KMS-11 (cell line): ENCODE measurements around the gene DHRS2.

Experiments used
- H2AFZ ChIP-seq: fragments of 200-600 bp; sonication (generic); 2 replicates; pipeline ENCODE4 v1.6.1; 2016; ENCODE audit warnings: antibody characterized with exemption, mixed run types, low read depth
- H3K27ac ChIP-seq: fragments of 200-600 bp; sonication (generic); 2 replicates; pipeline ENCODE4 v1.6.1; 2016; ENCODE audit warnings: mild to moderate bottlenecking, mixed run types
- H3K27me3 ChIP-seq: fragments of 200-600 bp; sonication (generic); 2 replicates; pipeline ENCODE4 v1.6.1; 2017; ENCODE audit warnings: mild to moderate bottlenecking, low read depth, mixed run types, moderate library complexity; ENCODE audit not compliant: insufficient read depth
- H3K36me3 ChIP-seq: fragments of 200-600 bp; sonication (generic); 2 replicates; pipeline ENCODE4 v1.6.1; 2017; ENCODE audit warnings: mild to moderate bottlenecking, mixed run types; ENCODE audit not compliant: insufficient read depth
- H3K4me1 ChIP-seq: fragments of 200-600 bp; sonication (generic); 2 replicates; pipeline ENCODE4 v1.6.1; 2016; ENCODE audit warnings: mild to moderate bottlenecking, low read depth, mixed run types; ENCODE audit not compliant: poor library complexity, severe bottlenecking
- H3K4me2 ChIP-seq: fragments of 200-600 bp; sonication (generic); 2 replicates; pipeline ENCODE4 v1.7.0; 2016; ENCODE audit warnings: mild to moderate bottlenecking, mixed run types
- H3K4me3 ChIP-seq: fragments of 200-600 bp; sonication (generic); IDR thresholded peaks from 2 replicates; pipeline ENCODE4 v1.6.1; 2017; ENCODE audit warnings: low read depth, low read length, mixed read lengths; ENCODE audit not compliant: insufficient read depth
- H3K79me2 ChIP-seq: fragments of 200-600 bp; sonication (generic); 2 replicates; pipeline ENCODE4 v1.6.1; 2016; ENCODE audit warnings: low read depth, mixed run types; ENCODE audit not compliant: insufficient read depth
- H3K9ac ChIP-seq: fragments of 200-600 bp; sonication (generic); 2 replicates; pipeline ENCODE4 v1.6.1; 2016; ENCODE audit warnings: mild to moderate bottlenecking, mixed run types
- H4K20me1 ChIP-seq: fragments of 200-600 bp; sonication (generic); 2 replicates; pipeline ENCODE4 v1.6.1; 2016; ENCODE audit warnings: mild to moderate bottlenecking, mixed run types; ENCODE audit not compliant: insufficient read depth
- CTCF ChIP-seq: fragments of 200-600 bp; sonication (generic); conservative IDR thresholded peaks from 2 replicates; pipeline ENCODE4 v1.6.1; 2017; ENCODE audit warnings: low read depth, mild to moderate bottlenecking, antibody characterized with exemption, low read length, moderate library complexity, mixed read lengths

Gene DHRS2

DNA sequence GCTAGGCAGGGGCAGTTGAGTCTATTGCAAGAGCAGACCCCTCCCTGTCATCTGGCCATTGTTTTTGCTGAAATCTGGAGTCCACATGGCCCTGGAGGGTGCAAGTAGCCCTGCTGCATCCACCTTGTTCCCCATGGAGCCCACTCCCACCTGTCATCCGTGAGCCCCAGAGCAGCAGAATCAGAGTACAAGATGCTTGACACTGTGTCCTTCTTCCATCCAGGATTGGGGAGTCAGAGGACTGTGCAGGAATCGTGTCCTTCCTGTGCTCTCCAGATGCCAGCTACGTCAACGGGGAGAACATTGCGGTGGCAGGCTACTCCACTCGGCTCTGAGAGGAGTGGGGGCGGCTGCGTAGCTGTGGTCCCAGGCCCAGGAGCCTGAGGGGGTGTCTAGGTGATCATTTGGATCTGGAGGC, 8.8 kb downstream of the DHRS2 start:
- no peak for TF ChIP-seq CTCF
- Histone ChIP-seq H3K4me2 (no peak overlapping the region), H3K79me2 (no peaks in the 10 kb centered on the region), H4K20me1 (no peaks in the 10 kb centered on the region), H3K27ac (no peak overlapping the region), H3K27me3 (no peaks in the 10 kb centered on the region), H2AFZ (no peak overlapping the region), H3K36me3 (no peaks in the 10 kb centered on the region), H3K4me3 (no peak overlapping the region), H3K4me1 (no peaks in the 10 kb centered on the region), H3K9ac (no peak overlapping the region)

DNA sequence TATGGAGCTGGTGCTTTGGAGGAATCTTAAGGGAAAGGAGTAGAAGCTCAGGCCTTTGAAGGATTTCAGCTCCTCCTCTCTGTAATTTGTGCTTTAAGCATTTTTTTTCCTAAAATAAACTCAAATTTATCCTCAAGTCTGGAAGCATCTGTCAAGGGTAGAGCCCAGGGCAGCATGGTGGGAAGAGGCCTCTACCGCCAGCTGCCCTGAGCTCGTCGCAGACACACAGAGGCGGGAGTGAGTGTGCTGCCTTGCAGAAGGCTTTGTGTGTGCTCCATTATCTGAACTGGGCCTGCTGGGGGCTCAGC, 9.3 kb downstream of the DHRS2 start:
- Histone ChIP-seq H4K20me1 (no peaks in the 10 kb centered on the region), H3K4me1 (no peaks in the 10 kb centered on the region), H3K27me3 (no peaks in the 10 kb centered on the region), H3K79me2 (no peaks in the 10 kb centered on the region), H2AFZ (no peak overlapping the region), H3K4me3 (no peak overlapping the region), H3K36me3 (no peaks in the 10 kb centered on the region), H3K27ac (no peak overlapping the region), H3K9ac (no peak overlapping the region), H3K4me2 (no peak overlapping the region)
- no peak for TF ChIP-seq CTCF

DNA sequence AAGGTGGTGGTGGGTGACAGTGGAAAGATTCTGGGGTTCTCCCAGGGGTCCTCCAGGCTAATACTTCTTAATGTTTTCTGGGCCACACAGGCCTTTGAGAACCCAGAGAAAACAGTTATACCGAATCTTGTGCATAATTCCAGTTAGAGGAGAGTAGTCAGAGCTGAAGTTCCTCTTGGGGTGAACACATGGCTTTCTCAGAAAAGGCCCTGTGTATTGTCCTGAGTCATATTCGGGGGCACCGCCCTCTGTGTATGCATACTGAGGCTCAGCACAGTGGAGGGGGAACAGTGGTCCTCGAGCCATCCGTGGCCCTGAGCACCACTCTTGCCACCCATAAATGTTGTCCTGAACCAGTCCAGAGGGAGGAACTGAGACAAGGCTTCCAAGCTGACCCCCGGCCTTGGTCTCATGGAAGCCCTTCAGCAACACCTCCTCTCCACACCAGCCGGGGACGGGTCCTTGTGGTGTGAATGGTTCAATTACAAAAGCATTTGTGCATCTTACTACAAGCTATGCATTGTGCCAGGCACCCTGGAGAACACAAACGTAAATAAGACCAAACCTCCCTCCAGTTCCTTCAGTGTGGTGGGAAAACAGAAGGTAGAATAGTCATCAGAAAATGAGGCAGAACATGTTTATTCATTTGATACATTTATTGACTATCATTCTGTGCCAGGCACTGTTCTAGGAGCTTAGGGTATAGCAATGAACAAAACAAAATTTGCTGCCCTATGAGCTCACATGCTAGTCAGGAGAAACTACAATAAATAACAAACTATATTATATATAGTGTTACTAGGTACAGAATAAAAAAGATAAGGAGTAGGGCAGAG, 9.9 kb downstream of the DHRS2 start:
- no peak overlapping the region for H3K27ac ChIP-seq
- TF ChIP-seq CTCF, result no peak

DNA sequence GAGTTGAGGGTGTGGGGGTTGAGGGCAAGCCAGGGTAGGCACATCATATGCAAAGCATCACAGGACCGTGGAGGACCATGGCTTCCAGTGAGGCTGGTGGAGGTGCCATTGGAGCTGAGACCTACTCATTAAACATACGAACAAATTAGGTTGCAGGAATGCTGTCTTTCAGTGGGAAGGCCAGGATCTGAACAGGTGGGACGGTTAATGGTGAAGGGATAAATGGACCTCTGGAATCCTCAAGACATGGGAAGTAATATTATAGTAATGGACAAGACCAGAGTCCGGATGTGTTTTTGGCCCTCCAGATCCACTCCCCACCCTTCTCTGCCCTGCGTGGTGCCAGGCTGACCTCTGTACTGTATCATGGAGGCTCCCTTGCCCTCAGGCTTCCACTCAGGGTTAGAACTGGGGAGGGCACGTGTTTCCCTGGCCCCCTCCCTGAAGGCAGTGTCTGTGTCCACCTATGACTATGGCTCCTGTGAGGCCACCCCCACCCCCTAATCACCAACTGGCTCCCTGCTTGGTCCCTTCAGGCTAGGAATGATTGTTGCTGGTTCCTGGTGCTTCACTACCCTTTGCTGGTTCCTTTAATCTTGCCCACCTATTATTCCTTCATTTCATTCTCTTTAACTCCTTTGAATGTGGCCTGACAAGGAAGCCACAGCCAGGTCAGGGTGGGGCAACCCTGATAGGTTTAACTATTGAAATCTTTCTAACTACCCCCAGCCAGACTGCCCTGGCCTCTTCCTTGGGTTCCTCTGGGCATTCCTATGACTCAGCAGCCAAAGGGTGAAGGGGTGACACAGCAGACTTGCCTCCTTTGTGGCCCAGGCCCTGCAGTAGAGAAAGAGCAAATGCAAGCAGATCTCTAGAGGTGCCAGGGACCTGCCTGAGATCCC, 10.7 kb downstream of the DHRS2 start:
- Histone ChIP-seq H3K27me3 (no peaks in the 10 kb centered on the region), H3K4me1 (no peaks in the 10 kb centered on the region), H3K4me3 (no peak overlapping the region), H3K9ac (no peak overlapping the region), H2AFZ (no peak overlapping the region), H3K79me2 (no peaks in the 10 kb centered on the region), H3K4me2 (no peak overlapping the region), H4K20me1 (no peaks in the 10 kb centered on the region), H3K27ac (no peak overlapping the region), H3K36me3 (no peaks in the 10 kb centered on the region)
- TF ChIP-seq CTCF, result no peak

More for the DNA sequence above, 9.9 kb downstream of the DHRS2 start:
- Histone ChIP-seq H3K9ac (no peak overlapping the region), H3K4me1 (no peaks in the 10 kb centered on the region), H3K36me3 (no peaks in the 10 kb centered on the region), H2AFZ (no peak overlapping the region), H3K27me3 (no peaks in the 10 kb centered on the region), H4K20me1 (no peaks in the 10 kb centered on the region), H3K79me2 (no peaks in the 10 kb centered on the region), H3K4me2 (no peak overlapping the region), H3K4me3 (no peak overlapping the region)
